ENCODE data around the gene USP32.
"Not testable (repeated sequence)": the region's sequence is repeated elsewhere in the genome, so short reads cannot be mapped to it uniquely, and the experiment has no call there.

USP32 gene

DNA sequence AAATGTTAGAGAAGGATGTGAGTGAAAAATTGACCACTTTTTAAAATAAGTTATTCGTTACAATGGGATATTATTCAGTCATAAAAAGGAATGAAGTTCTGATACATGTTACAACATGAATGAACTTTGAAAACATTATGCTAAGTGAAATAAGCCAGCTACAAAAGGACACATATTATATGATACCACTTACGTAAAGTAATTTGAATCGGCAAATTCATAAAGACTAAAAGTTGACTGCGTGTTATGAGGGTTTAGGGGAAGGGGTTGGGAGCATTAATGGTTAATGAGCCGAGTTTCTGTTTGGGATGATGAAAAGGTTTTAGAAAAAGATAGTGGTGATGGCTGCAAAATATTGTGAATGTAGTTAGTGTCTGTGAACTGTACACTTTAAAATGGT, 73.1 kb downstream of the USP32 start:
- Histone ChIP-seq H3K79me2 (peaks cover 18% of the 10 kb centered on the region), H3K4me3 (ENCODE audit: low read depth, low read length) (no peak overlapping the region), H3K27me3 (ENCODE audit: control insufficient read depth, insufficient read depth, low read length) (no peaks in the 10 kb centered on the region), H3K9ac (no peak overlapping the region), H2AFZ (no peak overlapping the region), H3K36me3 (ENCODE audit: control insufficient read depth, insufficient read depth, low read length) (no peaks in the 10 kb centered on the region), H3K9me3 (ENCODE audit: control insufficient read depth, low read length) (no peaks in the 10 kb centered on the region), H3K4me1 (no peaks in the 10 kb centered on the region), H3K4me2 (ENCODE audit: low read length) (no peak overlapping the region), H3K27ac (no peak overlapping the region)
- TF ChIP-seq, protein P1, sequence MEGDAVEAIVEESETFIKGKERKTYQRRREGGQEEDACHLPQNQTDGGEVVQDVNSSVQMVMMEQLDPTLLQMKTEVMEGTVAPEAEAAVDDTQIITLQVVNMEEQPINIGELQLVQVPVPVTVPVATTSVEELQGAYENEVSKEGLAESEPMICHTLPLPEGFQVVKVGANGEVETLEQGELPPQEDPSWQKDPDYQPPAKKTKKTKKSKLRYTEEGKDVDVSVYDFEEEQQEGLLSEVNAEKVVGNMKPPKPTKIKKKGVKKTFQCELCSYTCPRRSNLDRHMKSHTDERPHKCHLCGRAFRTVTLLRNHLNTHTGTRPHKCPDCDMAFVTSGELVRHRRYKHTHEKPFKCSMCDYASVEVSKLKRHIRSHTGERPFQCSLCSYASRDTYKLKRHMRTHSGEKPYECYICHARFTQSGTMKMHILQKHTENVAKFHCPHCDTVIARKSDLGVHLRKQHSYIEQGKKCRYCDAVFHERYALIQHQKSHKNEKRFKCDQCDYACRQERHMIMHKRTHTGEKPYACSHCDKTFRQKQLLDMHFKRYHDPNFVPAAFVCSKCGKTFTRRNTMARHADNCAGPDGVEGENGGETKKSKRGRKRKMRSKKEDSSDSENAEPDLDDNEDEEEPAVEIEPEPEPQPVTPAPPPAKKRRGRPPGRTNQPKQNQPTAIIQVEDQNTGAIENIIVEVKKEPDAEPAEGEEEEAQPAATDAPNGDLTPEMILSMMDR (IDR thresholded peaks at IDR 0.05) = no peak

GRCh38 chr17:60318326-60318725, 73.6 kb downstream of the USP32 start:
- H3K9me3 ChIP-seq (ENCODE audit: control insufficient read depth, low read length) = no peaks in the 10 kb centered on the region
- TF ChIP-seq, protein P1 (IDR thresholded peaks at IDR 0.05) = no peak

GRCh38 chr17:60315650-60316049, 76.3 kb downstream of the USP32 start:
- no peak overlapping the region for H2AFZ ChIP-seq
- no peak overlapping the region for H3K4me2 ChIP-seq (ENCODE audit: low read length)
- no peaks in the 10 kb centered on the region for H3K36me3 ChIP-seq (ENCODE audit: control insufficient read depth, insufficient read depth, low read length)
- peaks cover 18% of the 10 kb centered on the region for H3K79me2 ChIP-seq
- TF ChIP-seq, protein P1 (IDR thresholded peaks at IDR 0.05) = no peak
- H3K27ac ChIP-seq = no peak overlapping the region
- no peak overlapping the region for H3K9ac ChIP-seq
- no peak overlapping the region for H3K4me3 ChIP-seq (ENCODE audit: low read depth, low read length)
- H3K27me3 ChIP-seq (ENCODE audit: control insufficient read depth, insufficient read depth, low read length) = no peaks in the 10 kb centered on the region
- no peaks in the 10 kb centered on the region for H3K4me1 ChIP-seq
- no peaks in the 10 kb centered on the region for H3K9me3 ChIP-seq (ENCODE audit: control insufficient read depth, low read length)

More at GRCh38 chr17:60318326-60318725, 73.6 kb downstream of the USP32 start:
- Histone ChIP-seq H3K4me1 (no peaks in the 10 kb centered on the region), H3K36me3 (ENCODE audit: control insufficient read depth, insufficient read depth, low read length) (no peaks in the 10 kb centered on the region), H3K27ac (no peak overlapping the region), H3K4me2 (ENCODE audit: low read length) (no peak overlapping the region), H3K4me3 (ENCODE audit: low read depth, low read length) (no peak overlapping the region), H2AFZ (no peak overlapping the region), H3K9ac (no peak overlapping the region), H3K27me3 (ENCODE audit: control insufficient read depth, insufficient read depth, low read length) (no peaks in the 10 kb centered on the region), H3K79me2 (peaks cover 20% of the 10 kb centered on the region)

GRCh38 chr17:60314900-60315299, 77.0 kb downstream of the USP32 start:
- not testable (repeated sequence) for H3K36me3 ChIP-seq (ENCODE audit: control insufficient read depth, insufficient read depth, low read length); H3K27ac ChIP-seq; H3K4me1 ChIP-seq; H3K27me3 ChIP-seq (ENCODE audit: control insufficient read depth, insufficient read depth, low read length); H3K4me2 ChIP-seq (ENCODE audit: low read length); H3K9me3 ChIP-seq (ENCODE audit: control insufficient read depth, low read length); H3K4me3 ChIP-seq (ENCODE audit: low read depth, low read length); H3K9ac ChIP-seq; H2AFZ ChIP-seq
- H3K79me2 ChIP-seq = peaks cover 19% of the 10 kb centered on the region

DNA sequence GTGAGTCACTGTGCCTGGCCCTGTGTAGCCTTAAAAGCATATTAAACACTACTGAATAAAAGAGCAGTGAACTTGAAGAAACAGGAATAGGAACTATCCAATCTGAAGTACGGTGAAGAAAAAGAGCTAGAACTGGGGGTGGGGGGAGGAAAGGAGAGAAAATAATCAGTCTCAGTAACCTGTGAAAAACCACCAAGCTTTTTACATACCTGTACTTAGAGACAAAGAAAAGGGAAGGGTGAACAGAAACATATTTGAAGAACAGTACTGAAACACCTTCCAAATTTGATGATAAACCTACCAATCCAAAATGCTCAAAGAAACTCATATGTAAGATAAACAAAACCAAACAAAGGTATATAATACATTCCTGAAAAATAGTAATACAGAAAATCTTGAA, 77.5 kb downstream of the USP32 start:
- H3K27ac ChIP-seq = no peak overlapping the region
- H3K9me3 ChIP-seq (ENCODE audit: control insufficient read depth, low read length) = no peaks in the 10 kb centered on the region
- H3K27me3 ChIP-seq (ENCODE audit: control insufficient read depth, insufficient read depth, low read length) = no peaks in the 10 kb centered on the region
- TF ChIP-seq, protein P1 (IDR thresholded peaks at IDR 0.05) = no peak
- no peak overlapping the region for H2AFZ ChIP-seq
- peaks cover 19% of the 10 kb centered on the region for H3K79me2 ChIP-seq
- H3K9ac ChIP-seq = no peak overlapping the region
- no peaks in the 10 kb centered on the region for H3K36me3 ChIP-seq (ENCODE audit: control insufficient read depth, insufficient read depth, low read length)
- H3K4me1 ChIP-seq = no peaks in the 10 kb centered on the region
- no peak overlapping the region for H3K4me2 ChIP-seq (ENCODE audit: low read length)
- no peak overlapping the region for H3K4me3 ChIP-seq (ENCODE audit: low read depth, low read length)

All from parathyroid adenoma (tissue), 2 donors.